Endothelial cell of umbilical vein (primary cell): ENCODE results near the gene AKAP8L.

Experiments
- EZH2 ChIP-seq: IDR thresholded peaks from 2 replicates; pipeline ENCODE4 v1.6.1; 2012; ENCODE audit warnings: borderline replicate concordance, low read depth, mild to moderate bottlenecking, moderate library complexity, low read length, inconsistent platforms; ENCODE audit not compliant: severe bottlenecking
- POLR2A ChIP-seq: IDR thresholded peaks from 2 replicates; pipeline ENCODE4 v1.6.1; 2012; ENCODE audit warnings: low read depth, mild to moderate bottlenecking, control low read depth, low read length

GRCh38 chr19:15421721-15422260 lies 3.0 kb upstream of the AKAP8L start:
- TF ChIP-seq POLR2A = no peak
- TF ChIP-seq EZH2 = no peak
